Vagina (tissue), 2 donors: ENCODE results near the gene NUDCD2. TPM values are rescaled to one million over a fixed set of nuclear protein-coding genes. Genes with fewer than 3 reads are reported as not detected.
"Not testable (repeated sequence)": the region's sequence is repeated elsewhere in the genome, so short reads cannot be mapped to it uniquely, and the experiment has no call there.

Experiments
- DNase-seq, 2 donors: peaks; one replicate each; pipeline ENCODE4 v3.0.0-alpha.2; 2017; ENCODE audit errors: extremely low spot score in 2 of 2
- H3K27ac ChIP-seq: fragments of 200-600 bp; sonication (generic); one replicate; pipeline ENCODE4 v1.5.1; 2019
- H3K27me3 ChIP-seq: fragments of 200-600 bp; sonication (generic); one replicate; pipeline ENCODE4 v1.5.1; 2019
- H3K36me3 ChIP-seq, 2 donors: fragments of 200-600 bp; sonication (generic); one replicate each; pipeline ENCODE4 v1.5.1; 2017 to 2019
- H3K4me1 ChIP-seq: fragments of 200-600 bp; sonication (generic); one replicate; pipeline ENCODE4 v1.5.1; 2019
- H3K4me3 ChIP-seq, 2 donors: fragments of 200-600 bp; sonication (generic); 1 replicate in 1 of 2; 2 replicates in 1 of 2; pipeline ENCODE4 v1.5.1; 2016 to 2019
- H3K9me3 ChIP-seq: fragments of 200-600 bp; sonication (generic); one replicate; pipeline ENCODE4 v1.5.1; 2019
- CTCF ChIP-seq, 3 experiments: fragments of 450-650 bp in 2 of 3; fragments of 200-600 bp in 1 of 3; sonication (generic) in 1 of 3; IDR thresholded peaks; one replicate each; pipeline ENCODE4 v1.5.1; 2017 to 2019; ENCODE audit warnings: antibody characterized with exemption in 3 of 3, mild to moderate bottlenecking in 2 of 3, moderate library complexity in 2 of 3
- POLR2A ChIP-seq, 2 donors: fragments of 450-650 bp; IDR thresholded peaks; one replicate each; pipeline ENCODE4 v1.6.1; 2017; ENCODE audit warnings: antibody characterized with exemption in 2 of 2, mild to moderate bottlenecking in 2 of 2, moderate library complexity in 2 of 2
- POLR2AphosphoS5 ChIP-seq, 2 donors: sonication (generic); formaldehyde crosslinking; IDR thresholded peaks; one replicate each; pipeline ENCODE4 v1.9.0; 2017; ENCODE audit warnings: antibody characterized with exemption in 2 of 2, mild to moderate bottlenecking in 2 of 2, low read depth in 1 of 2; ENCODE audit not compliant: insufficient read depth in 1 of 2
- intact Hi-C: fragments of 100-400 bp; cut with DNase I; formaldehyde crosslinking; loops from one replicate; pipeline ENCODE4 v1.15.1; 2023
- small RNA-seq: library from RNA; depleted of rRNA; stranded (forward); fragments of <200 nt; gene quantifications from one replicate; pipeline ENCODE3, GENCODE V24; 2016
- total RNA-seq: library from RNA; depleted of rRNA; stranded (reverse); fragments of >200 nt; gene quantifications from one replicate; pipeline ENCODE4 v1.2.3, GENCODE V29; 2016

The NUDCD2 gene
- total RNA-seq, 1 donor from 2014 or later: 4.4 TPM

GRCh38 chr5:163397354-163397753 lies 62.5 kb downstream of the NUDCD2 start:
- Histone ChIP-seq H3K9me3 (no peaks in the 10 kb centered on the region), H3K27ac (no peak overlapping the region), H3K27me3 (no peaks in the 10 kb centered on the region), H3K4me1 (no peaks in the 10 kb centered on the region), H3K36me3 (no peaks in the 10 kb centered on the region), H3K4me3 (no peak overlapping the region)
- DNase-seq: no peak
- TF ChIP-seq POLR2A (IDR thresholded peaks at IDR 0.05): no peak
- TF ChIP-seq CTCF (IDR thresholded peaks at IDR 0.05): no peak
- no peak for TF ChIP-seq POLR2AphosphoS5 (IDR thresholded peaks at IDR 0.05; ENCODE audit: insufficient read depth in 1 of 2, low read depth in 1 of 2)
- intact Hi-C loops: no loop called here

GRCh38 chr5:163396818-163397340 lies 63.0 kb downstream of the NUDCD2 start:
- H3K36me3 ChIP-seq, H3K4me3 ChIP-seq, H3K27me3 ChIP-seq, intact Hi-C loops, DNase-seq, H3K27ac ChIP-seq, H3K9me3 ChIP-seq, H3K4me1 ChIP-seq: not testable (repeated sequence)

Small RNAs within 50 kb of the gene (small RNA-seq; reads per million reads assigned to genes)
- gene AC008723.1: not detected

Other genes starting within 250 kb of the NUDCD2 start
- 53.0 TPM for gene CCNG1, start 22.5 kb downstream of the NUDCD2 start, total RNA-seq
- 9.3 TPM for gene HMMR, start 530 bp upstream of the NUDCD2 start, total RNA-seq
- gene MAT2B, start 45.5 kb upstream of the NUDCD2 start, total RNA-seq: 38.3 TPM